Measurements from ENCODE around the gene MAST1. TPM values are rescaled to one million over a fixed set of nuclear protein-coding genes. Genes with fewer than 3 reads are reported as not detected.
"Not testable (repeated sequence)": the region's sequence is repeated elsewhere in the genome, so short reads cannot be mapped to it uniquely, and the experiment has no call there.

Gene MAST1
- total RNA-seq, 2 donors from 2014 or later, result 0.31 TPM; not detected in 1

DNA sequence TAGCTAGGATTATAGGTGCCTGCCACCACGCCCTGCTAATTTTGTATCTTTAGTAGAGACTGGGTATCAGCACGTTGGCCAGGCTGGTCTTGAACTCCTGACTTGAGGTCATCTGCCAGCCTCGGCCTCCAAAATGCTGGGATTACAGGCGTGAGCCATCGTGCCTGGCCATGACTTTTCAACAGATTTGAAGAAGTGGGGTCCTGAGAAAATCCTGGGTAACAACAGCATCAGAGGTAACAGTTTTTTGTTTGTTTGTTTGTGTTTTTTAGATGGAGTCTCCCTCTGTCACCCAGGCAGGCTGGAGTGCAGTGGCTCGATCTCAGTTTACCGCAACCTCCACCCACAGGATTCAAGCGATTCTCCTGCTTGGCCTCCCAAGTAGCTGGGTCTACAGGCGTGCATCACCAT lies 43.3 kb upstream of the MAST1 start:
- Mint-ChIP-seq H3K4me3 (peak overlapping the region; percentile 79), H3K4me1 (ENCODE audit: low read depth in 2 of 2) (peaks cover 29 to 30% of the 10 kb centered on the region in 2 donors), H3K27ac (peak overlapping the region; percentile 87 to 90), H3K9me3 (no peaks in the 10 kb centered on the region), H3K27me3 (no peaks in the 10 kb centered on the region), H3K36me3 (no peaks in the 10 kb centered on the region)
- ATAC-seq (no peak), DNase-seq (ENCODE audit: low spot score) (no peak)

DNA sequence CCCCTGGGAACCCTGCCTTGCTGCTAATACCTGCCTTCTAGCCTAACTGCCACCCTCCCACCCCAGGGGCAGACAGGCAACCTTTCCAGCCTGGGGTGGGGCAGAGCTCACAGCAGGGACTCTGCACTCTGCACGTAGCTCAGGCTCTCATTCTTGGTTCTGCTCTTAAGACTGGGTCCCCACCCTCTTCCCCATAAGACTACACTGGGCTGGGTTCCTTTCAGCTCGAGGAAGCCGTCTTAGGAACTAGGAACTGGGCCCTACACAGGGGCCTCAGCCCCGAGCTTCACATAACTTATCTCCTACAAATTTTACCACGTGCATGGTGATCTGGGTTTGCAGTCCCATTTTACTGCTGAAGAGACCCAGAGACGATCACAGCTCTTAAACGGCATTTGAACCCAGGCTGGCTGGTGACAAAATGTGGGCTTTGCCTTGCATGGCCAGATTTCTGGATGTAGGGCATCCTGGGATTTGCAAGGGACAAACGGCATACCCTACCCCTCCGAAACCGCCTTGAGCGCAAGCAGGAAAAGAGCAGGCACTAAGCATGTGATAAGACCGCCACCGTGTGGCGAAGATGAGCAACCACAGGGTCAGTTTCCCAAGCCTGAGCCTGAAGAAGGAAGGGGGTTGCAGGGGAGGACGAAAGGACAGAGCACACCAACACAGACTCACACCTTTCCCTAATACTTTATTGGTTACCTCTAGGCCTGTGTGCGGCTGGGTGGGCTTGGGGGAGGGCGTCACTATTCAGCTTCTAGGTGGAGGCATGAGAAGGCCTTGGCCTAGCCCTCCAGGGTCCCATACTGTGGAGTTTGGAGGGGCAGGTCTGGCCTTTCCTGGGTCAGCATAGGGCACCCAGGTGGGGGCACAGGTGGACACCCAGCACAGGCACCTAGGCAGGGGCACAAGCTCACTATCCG lies 41.9 kb upstream of the MAST1 start:
- Mint-ChIP-seq H3K36me3 (no peaks in the 10 kb centered on the region), H3K27me3 (no peaks in the 10 kb centered on the region), H3K4me3 (peak overlapping the region; percentile 74), H3K27ac (peak overlapping the region; percentile 24 to 68), H3K4me1 (ENCODE audit: low read depth in 2 of 2) (peaks cover 18 to 24% of the 10 kb centered on the region in 2 donors), H3K9me3 (no peaks in the 10 kb centered on the region)
- no peak for ATAC-seq
- DNase-seq (ENCODE audit: low spot score), result peak; percentile 79

- Mint-ChIP-seq H3K27ac (no peak overlapping the region), H3K27me3 (no peaks in the 10 kb centered on the region), H3K9me3 (no peaks in the 10 kb centered on the region), H3K4me1 (ENCODE audit: low read depth in 2 of 2) (peaks cover 19 to 26% of the 10 kb centered on the region in 2 donors), H3K36me3 (no peaks in the 10 kb centered on the region), H3K4me3 (no peak overlapping the region)
- DNase-seq (ENCODE audit: low spot score) (no peak), ATAC-seq (no peak)
Measured at GRCh38 chr19:12797141-12797587, 41.2 kb upstream of the MAST1 start.

DNA sequence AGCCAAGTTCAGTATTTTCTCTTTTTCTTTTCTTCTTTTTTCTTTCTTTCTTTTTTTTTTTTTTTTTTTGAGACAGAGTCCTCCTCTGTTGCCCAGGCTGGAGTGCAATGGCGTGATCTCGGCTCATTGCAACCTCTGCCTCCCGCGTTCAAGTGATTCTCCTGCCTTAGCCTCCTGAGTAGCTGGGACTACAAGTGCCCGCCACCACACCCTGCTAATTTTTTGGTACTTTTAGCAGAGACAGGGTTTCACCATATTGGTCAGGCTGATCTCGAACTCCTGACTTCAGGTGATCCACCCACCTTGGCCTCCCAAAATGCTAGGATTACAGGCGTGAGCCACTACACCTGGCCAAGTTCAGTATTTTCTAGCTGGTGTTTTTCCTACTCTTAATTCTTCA lies 40.7 kb upstream of the MAST1 start:
- not testable (repeated sequence) for H3K27ac Mint-ChIP-seq, H3K27me3 Mint-ChIP-seq

GRCh38 chr19:12799742-12800465 lies 38.4 kb upstream of the MAST1 start:
- Mint-ChIP-seq H3K27ac (no peak overlapping the region), H3K36me3 (no peaks in the 10 kb centered on the region), H3K4me1 (ENCODE audit: low read depth in 2 of 2) (peaks cover 17 to 22% of the 10 kb centered on the region in 2 donors), H3K9me3 (no peaks in the 10 kb centered on the region), H3K4me3 (peak overlapping the region; percentile 77), H3K27me3 (no peaks in the 10 kb centered on the region)
- no peak for DNase-seq (ENCODE audit: low spot score)
- no peak for ATAC-seq

More for the DNA sequence above, 40.7 kb upstream of the MAST1 start:
- H3K9me3 Mint-ChIP-seq; ATAC-seq; H3K36me3 Mint-ChIP-seq; DNase-seq (ENCODE audit: low spot score); H3K4me3 Mint-ChIP-seq: not testable (repeated sequence)
- peaks cover 23 to 30% of the 10 kb centered on the region in 2 donors for H3K4me1 Mint-ChIP-seq (ENCODE audit: low read depth in 2 of 2)

- Mint-ChIP-seq H3K9me3 (no peaks in the 10 kb centered on the region), H3K4me1 (ENCODE audit: low read depth in 2 of 2) (peaks cover 17 to 22% of the 10 kb centered on the region in 2 donors), H3K36me3 (no peaks in the 10 kb centered on the region), H3K27ac (peak overlapping the region; percentile 35 to 41), H3K27me3 (no peaks in the 10 kb centered on the region), H3K4me3 (peak overlapping the region; percentile 77)
- no peak for ATAC-seq
- no peak for DNase-seq (ENCODE audit: low spot score)
Measured at GRCh38 chr19:12800466-12800770, 37.9 kb upstream of the MAST1 start.

DNA sequence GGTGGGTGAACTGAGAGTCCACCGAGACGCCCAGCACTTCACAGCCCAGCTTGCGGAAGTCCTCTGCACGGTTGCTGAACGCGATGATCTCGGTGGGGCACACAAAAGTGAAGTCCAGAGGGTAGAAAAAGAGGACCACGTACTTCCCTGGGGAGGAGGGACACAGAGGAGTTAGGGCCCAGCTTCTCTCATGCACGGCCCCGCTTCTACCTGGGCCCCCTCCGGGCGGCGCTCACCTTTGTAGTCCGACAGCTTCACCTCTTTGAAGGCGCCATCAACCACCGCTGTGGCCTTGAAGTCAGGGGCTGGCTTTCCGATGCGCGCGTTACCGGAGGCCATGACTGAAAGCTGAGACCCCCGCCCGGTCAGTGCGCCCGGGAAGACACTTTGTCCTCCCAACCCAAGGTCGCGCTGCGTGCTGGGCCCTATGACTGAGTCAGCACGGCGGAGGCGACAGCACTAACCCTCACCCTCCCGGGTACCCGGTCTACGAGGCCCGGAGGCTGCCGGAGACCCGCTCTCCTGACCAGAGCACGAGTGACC lies 37.3 kb upstream of the MAST1 start:
- no peak for DNase-seq (ENCODE audit: low spot score)
- H3K4me3 Mint-ChIP-seq, result peak overlapping the region; percentile 77
- peak overlapping the region; percentile 35 to 41 for H3K27ac Mint-ChIP-seq
- no peaks in the 10 kb centered on the region for H3K36me3 Mint-ChIP-seq
- no peaks in the 10 kb centered on the region for H3K9me3 Mint-ChIP-seq
- ATAC-seq, result peak; percentile 44 to 60
- H3K27me3 Mint-ChIP-seq, result no peaks in the 10 kb centered on the region
- H3K4me1 Mint-ChIP-seq (ENCODE audit: low read depth in 2 of 2), result peaks cover 15 to 18% of the 10 kb centered on the region in 2 donors

- Mint-ChIP-seq H3K4me3 (peak within 1 kb of the TSS; percentile 77), H3K9me3 (no peaks in the 10 kb centered on the region), H3K36me3 (no peaks in the 10 kb centered on the region), H3K4me1 (ENCODE audit: low read depth in 2 of 2) (peaks cover 15 to 19% of the 10 kb centered on the region in 2 donors), H3K27ac (peak within 1 kb of the TSS; percentile 35 to 41), H3K27me3 (no peaks in the 10 kb centered on the region)
- peak; percentile 79 to 82 for ATAC-seq
- peak; percentile 80 for DNase-seq (ENCODE audit: low spot score)
Measured at GRCh38 chr19:12801466-12802266, 36.6 kb upstream of the MAST1 start, which contains the start of the genes PRDX2 and THSD8. Gene PRDX2 (minus strand): TSS chr19:12801800. CDS start chr19:12801261, 539 bp downstream. Gene THSD8 (plus strand): TSS chr19:12802069. CDS start chr19:12802072, 3 bp downstream.

DNA sequence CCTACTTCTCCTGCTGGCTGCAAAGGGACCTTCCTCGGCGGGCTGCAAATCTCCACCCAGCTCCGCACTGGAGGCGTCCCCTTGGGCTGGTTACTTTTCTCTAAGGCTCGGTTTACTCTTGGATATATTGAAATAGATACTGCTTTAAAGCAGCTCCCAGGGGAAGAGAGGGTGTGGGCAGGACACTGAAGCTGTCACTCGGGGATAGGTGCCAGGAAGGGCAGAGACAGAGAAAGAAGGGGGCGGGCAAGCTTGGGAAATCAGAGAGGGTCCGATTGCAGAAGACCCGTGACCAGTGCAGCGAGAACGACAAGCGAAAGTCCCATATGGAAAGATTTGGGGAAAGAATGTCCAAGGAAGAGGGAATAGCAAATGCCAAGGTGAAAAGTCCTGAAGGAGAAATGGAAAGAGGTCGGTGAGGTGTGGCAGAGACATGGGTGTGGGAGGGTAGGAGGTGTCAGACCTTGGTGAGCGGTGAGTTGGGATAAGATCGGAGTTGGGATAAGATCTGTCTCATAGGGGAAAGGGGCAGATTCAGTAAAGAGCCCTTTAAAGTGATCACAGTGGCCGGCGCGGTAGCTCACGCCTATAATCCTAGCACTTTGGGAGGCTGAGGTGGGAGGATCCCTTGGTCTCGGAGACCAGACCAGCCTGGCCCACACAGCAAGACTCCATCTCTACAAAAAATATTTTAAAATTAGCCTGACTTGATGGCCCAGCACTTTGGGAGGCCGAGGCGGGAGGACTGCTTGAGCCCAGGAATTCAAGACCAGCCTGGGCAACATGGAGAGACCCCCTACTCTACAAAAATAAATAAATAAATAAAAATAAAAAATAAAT lies 35.8 kb upstream of the MAST1 start:
- Mint-ChIP-seq H3K36me3 (no peaks in the 10 kb centered on the region), H3K9me3 (no peaks in the 10 kb centered on the region), H3K4me1 (ENCODE audit: low read depth in 2 of 2) (peaks cover 19 to 23% of the 10 kb centered on the region in 2 donors), H3K4me3 (peak overlapping the region; percentile 77), H3K27me3 (no peaks in the 10 kb centered on the region), H3K27ac (no peak overlapping the region)
- ATAC-seq (no peak), DNase-seq (ENCODE audit: low spot score) (no peak)

- no peak for ATAC-seq
- no peak for DNase-seq (ENCODE audit: low spot score)
- Mint-ChIP-seq H3K4me1 (ENCODE audit: low read depth in 2 of 2) (peaks cover 19 to 23% of the 10 kb centered on the region in 2 donors), H3K9me3 (no peaks in the 10 kb centered on the region), H3K27ac (no peak overlapping the region), H3K27me3 (no peaks in the 10 kb centered on the region), H3K36me3 (no peaks in the 10 kb centered on the region), H3K4me3 (no peak overlapping the region)
Measured at GRCh38 chr19:12804051-12804450, 34.3 kb upstream of the MAST1 start.

DNA sequence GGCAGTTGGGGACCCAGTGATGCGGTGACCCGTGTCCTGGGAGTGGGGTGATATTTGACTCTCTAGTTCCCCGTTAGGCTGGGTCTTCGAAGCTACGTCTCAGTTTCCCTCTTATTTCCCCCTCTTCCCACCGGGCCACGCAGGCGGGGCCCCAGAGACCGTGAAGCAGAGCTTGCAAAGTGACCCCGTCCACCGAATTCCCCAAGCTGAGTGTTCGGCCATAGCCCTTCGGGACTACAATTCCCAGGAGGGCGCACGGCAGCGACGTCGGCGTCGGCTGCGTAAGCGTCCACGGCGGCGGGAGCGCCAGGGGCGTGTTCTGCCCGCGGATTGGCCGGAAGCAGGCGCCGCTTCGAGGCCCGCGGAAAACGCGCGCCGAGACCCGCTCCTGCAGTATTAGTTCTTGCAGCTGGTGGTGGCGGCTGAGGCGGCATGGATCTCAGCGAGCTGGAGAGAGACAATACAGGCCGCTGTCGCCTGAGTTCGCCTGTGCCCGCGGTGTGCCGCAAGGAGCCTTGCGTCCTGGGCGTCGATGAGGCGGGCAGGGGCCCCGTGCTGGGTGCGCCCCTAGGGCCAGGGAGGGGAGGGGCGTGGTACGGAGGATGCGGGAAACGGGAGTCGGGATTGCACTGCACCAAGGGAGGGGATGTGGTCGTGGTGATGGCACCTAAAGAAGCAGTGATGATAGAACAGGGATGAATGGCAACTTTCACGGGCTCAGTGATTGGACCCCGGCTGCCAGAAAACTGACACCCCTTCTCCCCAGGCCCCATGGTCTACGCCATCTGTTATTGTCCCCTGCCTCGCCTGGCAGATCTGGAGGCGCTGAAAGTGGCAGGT lies 31.9 kb upstream of the MAST1 start, which contains the start of gene RNASEH2A:
Gene RNASEH2A, plus strand, starts transcription at position 343 of the 840 bp plus-strand sequence. Its CDS starts 90 bp downstream, at position 433.
- H3K27ac Mint-ChIP-seq, result peak within 1 kb of the TSS; percentile 81 to 86
- H3K4me3 Mint-ChIP-seq, result peak within 1 kb of the TSS; percentile 94
- peaks cover 18 to 21% of the 10 kb centered on the region in 2 donors for H3K4me1 Mint-ChIP-seq (ENCODE audit: low read depth in 2 of 2)
- no peaks in the 10 kb centered on the region for H3K27me3 Mint-ChIP-seq
- peak; percentile 93 to 96 for ATAC-seq
- H3K36me3 Mint-ChIP-seq, result no peaks in the 10 kb centered on the region
- DNase-seq (ENCODE audit: low spot score), result peak; percentile 92
- H3K9me3 Mint-ChIP-seq, result no peaks in the 10 kb centered on the region

GRCh38 chr19:12815088-12815487 lies 23.2 kb upstream of the MAST1 start:
- Mint-ChIP-seq H3K36me3 (no peaks in the 10 kb centered on the region), H3K4me3 (no peak overlapping the region), H3K4me1 (ENCODE audit: low read depth in 2 of 2) (no peaks in the 10 kb centered on the region), H3K9me3 (no peaks in the 10 kb centered on the region), H3K27ac (no peak overlapping the region), H3K27me3 (no peaks in the 10 kb centered on the region)
- ATAC-seq, result no peak
- DNase-seq (ENCODE audit: low spot score), result no peak

Data from natural killer cell treated with Interleukin-12 subunit alpha and Interleukin-12 subunit beta and Interleukin-15 and Interleukin-18, amount 100 ng/mL, for 72 hours (primary cell).